Cardiac septum (tissue), 1 donor: ENCODE measurements around the gene ST3GAL4. TPM values are rescaled to one million over a fixed set of nuclear protein-coding genes. Genes with fewer than 3 reads are reported as not detected.
"Not testable (repeated sequence)": the region's sequence is repeated elsewhere in the genome, so short reads cannot be mapped to it uniquely, and the experiment has no call there.

Source experiments
- DNase-seq: peaks from one replicate; pipeline ENCODE4 v3.0.0-alpha.2; 2020; ENCODE audit warnings: low spot score
- intact Hi-C: fragments of 100-400 bp; cut with DNase I; formaldehyde crosslinking; loops from one replicate; pipeline ENCODE4 v1.14.0; 2022
- total RNA-seq: library from RNA; stranded (reverse); fragmentation: NEBNext Ultra II Directional; extraction: Animal tissue kit (Norgen Biotek cat#: 25700); gene quantifications from one replicate; pipeline ENCODE4 v1.2.1, GENCODE V29; 2021
- donor health status: DM: no; HTN: no; CAD: no.

Gene ST3GAL4
- total RNA-seq, 1 donor from 2014 or later: 55.1 TPM

- intact Hi-C loops: not testable (repeated sequence)
These were observed 19.2 kb downstream of the ST3GAL4 start for GRCh38 chr11:126374562-126375300.

GRCh38 chr11:126375726-126376125, 20.2 kb downstream of the ST3GAL4 start:
- intact Hi-C loops: no loop called here
- DNase-seq: no peak

More at GRCh38 chr11:126374562-126375300, 19.2 kb downstream of the ST3GAL4 start:
- not testable (repeated sequence) for DNase-seq

GRCh38 chr11:126378763-126379162, 23.3 kb downstream of the ST3GAL4 start:
- intact Hi-C loops: no loop called here
- DNase-seq: no peak

- intact Hi-C loops: no loop called here
- no peak for DNase-seq
These were observed 25.4 kb downstream of the ST3GAL4 start for GRCh38 chr11:126380909-126381308.

GRCh38 chr11:126381960-126382359, 26.5 kb downstream of the ST3GAL4 start:
- DNase-seq, intact Hi-C loops: not testable (repeated sequence)

- intact Hi-C loops, DNase-seq: not testable (repeated sequence)
These were observed 27.2 kb downstream of the ST3GAL4 start for GRCh38 chr11:126382641-126383040.

GRCh38 chr11:126383339-126384335, 28.2 kb downstream of the ST3GAL4 start:
- intact Hi-C loops: no loop called here
- DNase-seq: no peak

GRCh38 chr11:126384449-126385070, 29.1 kb downstream of the ST3GAL4 start:
- DNase-seq: no peak
- intact Hi-C loops: no loop called here

GRCh38 chr11:126385991-126386728, 30.7 kb downstream of the ST3GAL4 start:
- peak; percentile 74 for DNase-seq
- intact Hi-C loops: no loop called here

GRCh38 chr11:126386729-126387071, 31.2 kb downstream of the ST3GAL4 start:
- intact Hi-C loops: not testable (repeated sequence)
- peak; percentile 87 for DNase-seq

- no peak for DNase-seq
- intact Hi-C loops: no loop called here
These were observed 32.4 kb downstream of the ST3GAL4 start for GRCh38 chr11:126387857-126388256.

- no peak for DNase-seq
- intact Hi-C loops: loop anchor here (5.0 kb wide), 2 partner anchors 33 to 78 kb away; partner anchors contain the start of gene ST3GAL4
These were observed 34.9 kb downstream of the ST3GAL4 start for GRCh38 chr11:126390272-126390867.

- intact Hi-C loops: loop anchor here (5.0 kb wide), 2 partner anchors 34 to 79 kb away; partner anchors contain the start of gene ST3GAL4
These were observed 35.9 kb downstream of the ST3GAL4 start for GRCh38 chr11:126391286-126391954.

GRCh38 chr11:126391970-126392632, 36.6 kb downstream of the ST3GAL4 start:
- peak; percentile 74 for DNase-seq
- intact Hi-C loops: loop anchor here (5.0 kb wide), 2 partner anchors 35 to 80 kb away; partner anchors contain the start of gene ST3GAL4

More at GRCh38 chr11:126391286-126391954, 35.9 kb downstream of the ST3GAL4 start:
- no peak for DNase-seq

- DNase-seq: peak; percentile 61
- intact Hi-C loops: loop anchor here (5.0 kb wide), 2 partner anchors 35 to 80 kb away; partner anchors contain the start of gene ST3GAL4
These were observed 37.1 kb downstream of the ST3GAL4 start for GRCh38 chr11:126392633-126393013.

GRCh38 chr11:126393143-126393542, 37.7 kb downstream of the ST3GAL4 start:
- DNase-seq: peak; percentile 57
- intact Hi-C loops: loop anchor here (5.0 kb wide), 2 partner anchors 36 to 81 kb away; partner anchors contain the start of gene ST3GAL4

- peak; percentile 43 for DNase-seq
- intact Hi-C loops: loop anchor here (2.0 to 5.0 kb wide), 3 partner anchors 37 to 82 kb away; partner anchors contain the start of gene ST3GAL4
These were observed 38.5 kb downstream of the ST3GAL4 start for GRCh38 chr11:126394036-126394435.
